ENCODE data around the gene NEURL1B.

Gene NEURL1B

DNA sequence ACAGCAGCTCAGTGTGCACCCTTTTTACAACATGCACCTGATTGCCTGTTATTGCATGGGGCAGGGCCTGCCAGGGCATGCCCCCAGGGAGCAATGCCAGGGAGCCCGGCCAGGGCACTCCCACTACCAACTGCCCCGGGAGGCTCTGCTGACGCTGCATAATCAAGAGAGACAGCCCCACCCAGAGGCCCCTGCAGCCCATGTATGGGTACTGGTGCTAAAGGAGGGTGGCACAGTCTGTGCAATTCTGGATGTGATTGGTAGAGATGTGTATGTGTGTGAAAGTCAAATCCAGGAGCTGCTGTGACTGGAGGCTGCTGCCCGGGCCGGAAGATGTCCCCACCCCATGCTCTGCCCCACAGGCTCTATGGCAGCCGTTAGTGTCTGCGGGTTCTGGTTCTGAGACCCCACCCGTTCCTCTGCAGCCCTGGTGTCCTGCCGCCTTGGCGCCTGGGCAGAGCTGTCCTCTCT is 3.9 kb upstream of the NEURL1B start:
- FAIRE-seq, result no peak
- no peak for DNase-seq (ENCODE audit: insufficient read length)

GRCh38 chr5:172637740-172638139 is 3.3 kb upstream of the NEURL1B start:
- TF ChIP-seq POLR2AphosphoS5 (IDR thresholded peaks at IDR 0.05; ENCODE audit: low read depth, low read length) (no peak), POLR2A (IDR thresholded peaks at IDR 0.05; ENCODE audit: low read depth, low read length) (no peak), TAF1 (IDR thresholded peaks at IDR 0.05; ENCODE audit: borderline replicate concordance, low read depth, low read length) (no peak)
- FAIRE-seq (no peak), DNase-seq (ENCODE audit: insufficient read length) (no peak)

More for the DNA sequence above, 3.9 kb upstream of the NEURL1B start:
- no peak for TF ChIP-seq TAF1 (IDR thresholded peaks at IDR 0.05; ENCODE audit: borderline replicate concordance, low read depth, low read length)
- TF ChIP-seq POLR2A (IDR thresholded peaks at IDR 0.05; ENCODE audit: low read depth, low read length), result no peak
- no peak for TF ChIP-seq POLR2AphosphoS5 (IDR thresholded peaks at IDR 0.05; ENCODE audit: low read depth, low read length)

DNA sequence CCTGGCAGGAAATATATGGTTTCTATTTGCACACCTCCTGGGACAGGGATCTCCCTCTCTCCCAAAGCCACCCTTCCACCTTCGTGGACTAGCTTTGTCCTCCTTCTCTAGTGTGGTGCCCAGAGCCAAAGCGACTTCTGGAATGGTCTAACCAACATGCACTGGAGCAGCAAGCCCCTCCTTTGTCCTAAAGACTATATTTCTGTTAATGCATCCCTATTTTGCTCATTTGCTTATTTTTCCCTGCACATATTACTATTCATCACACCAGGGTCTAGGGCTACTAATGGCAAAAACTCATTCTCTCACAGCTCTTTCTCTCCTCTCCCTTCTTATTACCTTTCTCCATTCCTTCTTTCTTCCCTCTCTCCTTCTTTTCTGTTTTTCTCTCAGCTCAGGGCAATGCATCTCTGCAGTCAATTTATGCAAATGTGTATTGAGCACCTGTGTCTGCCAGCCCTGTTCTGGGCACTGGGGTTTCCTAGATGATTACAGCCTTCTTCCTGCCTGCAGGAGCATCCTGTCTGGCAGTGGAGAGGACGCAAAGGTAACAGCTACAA is 2.8 kb upstream of the NEURL1B start:
- FAIRE-seq (no peak), DNase-seq (ENCODE audit: insufficient read length) (no peak)
- TF ChIP-seq TAF1 (IDR thresholded peaks at IDR 0.05; ENCODE audit: borderline replicate concordance, low read depth, low read length) (no peak), POLR2A (IDR thresholded peaks at IDR 0.05; ENCODE audit: low read depth, low read length) (no peak), POLR2AphosphoS5 (IDR thresholded peaks at IDR 0.05; ENCODE audit: low read depth, low read length) (no peak)

GRCh38 chr5:172640139-172640538 is 924 bp upstream of the NEURL1B start:
- DNase-seq (ENCODE audit: insufficient read length) (no peak), FAIRE-seq (no peak)
- TF ChIP-seq TAF1 (IDR thresholded peaks at IDR 0.05; ENCODE audit: borderline replicate concordance, low read depth, low read length), result no peak
- no peak for TF ChIP-seq POLR2A (IDR thresholded peaks at IDR 0.05; ENCODE audit: low read depth, low read length)
- TF ChIP-seq POLR2AphosphoS5 (IDR thresholded peaks at IDR 0.05; ENCODE audit: low read depth, low read length), result no peak

GRCh38 chr5:172641359-172642050 is 442 bp downstream of the NEURL1B start:
- DNase-seq (ENCODE audit: insufficient read length), result peak; percentile 41
- no peak for FAIRE-seq
- TF ChIP-seq TAF1 (IDR thresholded peaks at IDR 0.05; ENCODE audit: borderline replicate concordance, low read depth, low read length) (no peak), POLR2A (IDR thresholded peaks at IDR 0.05; ENCODE audit: low read depth, low read length) (no peak), POLR2AphosphoS5 (IDR thresholded peaks at IDR 0.05; ENCODE audit: low read depth, low read length) (no peak)

DNA sequence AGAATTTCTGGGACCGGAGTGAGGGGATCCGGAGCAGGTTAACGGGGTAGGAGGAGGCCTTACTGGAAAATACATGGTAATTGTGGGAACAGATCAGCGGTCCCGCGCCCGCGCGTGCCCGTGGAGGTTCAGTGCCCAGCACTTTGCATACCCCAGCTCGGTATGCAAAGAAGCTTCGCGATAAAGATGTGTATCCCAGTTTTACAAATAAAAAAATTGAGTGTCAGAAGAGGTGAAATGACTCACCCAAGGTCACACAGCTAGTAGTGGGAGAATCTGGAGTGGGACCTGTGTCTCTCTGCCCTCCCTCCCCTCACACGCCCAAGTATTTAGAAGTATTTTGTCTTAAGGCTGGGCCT is 967 bp downstream of the NEURL1B start:
- FAIRE-seq (no peak), DNase-seq (ENCODE audit: insufficient read length) (no peak)
- TF ChIP-seq TAF1 (IDR thresholded peaks at IDR 0.05; ENCODE audit: borderline replicate concordance, low read depth, low read length) (no peak), POLR2A (IDR thresholded peaks at IDR 0.05; ENCODE audit: low read depth, low read length) (no peak), POLR2AphosphoS5 (IDR thresholded peaks at IDR 0.05; ENCODE audit: low read depth, low read length) (no peak)

GRCh38 chr5:172642486-172642885 is 1.4 kb downstream of the NEURL1B start:
- DNase-seq (ENCODE audit: insufficient read length), result no peak
- no peak for FAIRE-seq
- TF ChIP-seq POLR2A (IDR thresholded peaks at IDR 0.05; ENCODE audit: low read depth, low read length) (no peak), POLR2AphosphoS5 (IDR thresholded peaks at IDR 0.05; ENCODE audit: low read depth, low read length) (no peak)

GRCh38 chr5:172642926-172643871 is 2.1 kb downstream of the NEURL1B start:
- no peak for DNase-seq (ENCODE audit: insufficient read length)
- TF ChIP-seq POLR2A (IDR thresholded peaks at IDR 0.05; ENCODE audit: low read depth, low read length), result no peak
- FAIRE-seq, result no peak

GRCh38 chr5:172644266-172644665 is 3.2 kb downstream of the NEURL1B start:
- DNase-seq (ENCODE audit: insufficient read length) (no peak), FAIRE-seq (no peak)
- TF ChIP-seq POLR2A (IDR thresholded peaks at IDR 0.05; ENCODE audit: low read depth, low read length) (no peak), TAF1 (IDR thresholded peaks at IDR 0.05; ENCODE audit: borderline replicate concordance, low read depth, low read length) (no peak), POLR2AphosphoS5 (IDR thresholded peaks at IDR 0.05; ENCODE audit: low read depth, low read length) (no peak)

GRCh38 chr5:172644711-172645110 is 3.6 kb downstream of the NEURL1B start:
- no peak for FAIRE-seq
- TF ChIP-seq POLR2AphosphoS5 (IDR thresholded peaks at IDR 0.05; ENCODE audit: low read depth, low read length) (no peak), POLR2A (IDR thresholded peaks at IDR 0.05; ENCODE audit: low read depth, low read length) (no peak), TAF1 (IDR thresholded peaks at IDR 0.05; ENCODE audit: borderline replicate concordance, low read depth, low read length) (no peak)

GRCh38 chr5:172645271-172646055 is 4.4 kb downstream of the NEURL1B start:
- no peak for TF ChIP-seq POLR2A (IDR thresholded peaks at IDR 0.05; ENCODE audit: low read depth, low read length)
- no peak for TF ChIP-seq TAF1 (IDR thresholded peaks at IDR 0.05; ENCODE audit: borderline replicate concordance, low read depth, low read length)
- TF ChIP-seq POLR2AphosphoS5 (IDR thresholded peaks at IDR 0.05; ENCODE audit: low read depth, low read length), result no peak
- DNase-seq (ENCODE audit: insufficient read length) (no peak), FAIRE-seq (no peak)

More at GRCh38 chr5:172644711-172645110, 3.6 kb downstream of the NEURL1B start:
- DNase-seq (ENCODE audit: insufficient read length), result no peak

Measured in GM12892 (cell line).